ENCODE data around the gene MTIF2.

Gene MTIF2

DNA sequence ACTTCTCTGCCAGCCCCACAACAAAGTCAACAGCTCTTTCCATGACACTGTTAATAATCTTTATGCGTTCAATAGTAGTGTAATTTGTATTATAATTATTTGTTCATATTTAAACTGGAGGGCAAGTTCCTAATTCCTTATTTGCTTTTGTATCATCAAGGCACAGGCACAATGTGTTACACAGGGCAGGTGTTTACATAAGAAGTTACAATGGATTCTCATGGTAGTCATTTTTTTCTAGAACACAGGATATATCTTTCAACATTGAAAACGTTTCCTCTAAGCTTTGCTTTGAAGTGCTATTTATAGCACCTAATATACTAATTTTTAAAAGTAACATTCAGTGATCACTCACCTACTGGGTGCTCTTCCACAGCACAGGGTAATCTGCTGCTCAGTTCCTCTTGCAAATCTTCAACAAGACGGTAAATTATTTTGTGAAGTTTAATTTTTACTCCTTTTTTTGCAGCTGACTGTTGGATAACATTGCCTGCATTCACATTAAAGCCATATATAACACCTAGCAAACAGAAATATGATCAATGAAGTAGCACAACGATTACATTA lies 29.3 kb downstream of the MTIF2 start:
- Histone ChIP-seq H3K4me1 (ENCODE audit: control insufficient read depth, low read depth, low read length) (no peaks in the 10 kb centered on the region), H3K27me3 (ENCODE audit: control insufficient read depth, insufficient read depth, low read length) (no peaks in the 10 kb centered on the region), H3K36me3 (ENCODE audit: control insufficient read depth, low read depth, low read length) (peaks cover 34% of the 10 kb centered on the region), H3K4me3 (ENCODE audit: low read length) (no peak overlapping the region), H3K27ac (ENCODE audit: low read length) (no peak overlapping the region), H3K9me3 (ENCODE audit: control insufficient read depth, low read depth, low read length) (no peaks in the 10 kb centered on the region), H3K9ac (ENCODE audit: low read length) (no peak overlapping the region)

DNA sequence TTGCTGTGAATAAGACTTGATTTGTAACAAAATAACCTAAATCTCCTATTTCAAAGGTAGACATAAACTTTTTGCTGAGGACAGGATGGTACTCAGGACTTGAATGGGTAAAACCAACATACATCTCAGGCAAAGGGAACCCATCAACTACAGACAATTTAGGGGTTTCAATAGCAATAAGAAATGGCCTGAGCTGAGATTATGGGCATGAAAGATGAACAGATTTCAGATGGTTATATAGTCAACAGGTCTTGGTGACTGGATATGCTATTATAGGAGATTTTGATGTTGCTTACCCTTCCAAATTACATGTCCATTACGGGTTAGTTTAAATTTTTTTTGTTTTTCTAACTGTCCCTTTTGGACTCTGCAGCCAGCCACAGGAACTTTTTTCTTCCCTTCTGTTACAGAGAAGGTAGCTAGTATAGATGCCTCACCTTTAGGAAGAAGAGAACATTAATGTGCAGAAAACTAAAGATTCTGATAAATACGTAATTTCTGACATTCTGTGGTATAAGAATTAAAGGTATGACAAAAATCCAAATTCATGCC lies 32.0 kb downstream of the MTIF2 start:
- Histone ChIP-seq H3K4me1 (ENCODE audit: control insufficient read depth, low read depth, low read length) (peaks cover 7% of the 10 kb centered on the region), H3K4me3 (ENCODE audit: low read length) (no peak overlapping the region), H3K9me3 (ENCODE audit: control insufficient read depth, low read depth, low read length) (no peaks in the 10 kb centered on the region), H3K9ac (ENCODE audit: low read length) (no peak overlapping the region), H3K27ac (ENCODE audit: low read length) (no peak overlapping the region), H3K27me3 (ENCODE audit: control insufficient read depth, insufficient read depth, low read length) (no peaks in the 10 kb centered on the region), H3K36me3 (ENCODE audit: control insufficient read depth, low read depth, low read length) (peaks cover 44% of the 10 kb centered on the region)

DNA sequence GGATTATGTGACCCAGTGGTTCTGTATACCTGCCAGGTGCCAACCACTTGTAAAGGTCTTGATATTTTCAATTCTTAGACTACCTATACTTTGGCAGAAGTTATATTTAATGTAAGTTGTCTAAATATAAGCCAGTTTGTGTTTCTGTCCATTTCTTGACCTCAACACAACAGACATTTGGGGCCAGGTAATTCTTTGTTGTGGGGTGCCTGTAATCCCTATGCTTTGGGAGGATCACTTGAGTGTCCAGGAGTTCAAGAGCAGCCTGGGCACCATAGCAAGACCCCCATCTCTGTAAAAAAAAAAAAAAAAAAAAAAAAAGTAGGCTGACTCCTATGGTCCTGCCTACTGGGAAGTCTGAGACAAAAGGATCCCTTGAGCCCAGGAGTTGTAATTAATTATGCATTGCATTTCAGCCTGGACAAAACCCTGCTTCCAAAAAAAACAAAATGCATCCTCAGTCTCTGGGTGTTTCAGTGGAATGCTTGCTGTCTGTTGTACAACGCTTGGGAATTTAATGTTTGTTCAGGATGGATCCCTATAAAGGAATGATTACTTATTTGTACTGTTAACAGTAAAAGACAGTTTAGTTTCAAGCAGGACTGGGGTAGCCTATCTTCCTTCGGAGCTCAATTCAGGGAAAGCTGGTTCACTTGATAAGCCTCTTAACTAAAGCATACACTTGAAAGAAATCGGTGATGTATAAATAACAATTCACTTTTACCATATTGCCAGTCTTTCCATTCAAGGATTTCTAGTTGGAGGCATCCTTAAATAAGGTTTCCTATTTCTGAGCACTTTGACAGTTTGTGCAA lies 33.1 kb downstream of the MTIF2 start:
- Histone ChIP-seq H3K9ac (ENCODE audit: low read length) (no peak overlapping the region), H3K36me3 (ENCODE audit: control insufficient read depth, low read depth, low read length) (peaks cover 44% of the 10 kb centered on the region), H3K27me3 (ENCODE audit: control insufficient read depth, insufficient read depth, low read length) (no peaks in the 10 kb centered on the region), H3K4me1 (ENCODE audit: control insufficient read depth, low read depth, low read length) (peaks cover 7% of the 10 kb centered on the region), H3K4me3 (ENCODE audit: low read length) (no peak overlapping the region), H3K9me3 (ENCODE audit: control insufficient read depth, low read depth, low read length) (no peaks in the 10 kb centered on the region), H3K27ac (ENCODE audit: low read length) (no peak overlapping the region)

DNA sequence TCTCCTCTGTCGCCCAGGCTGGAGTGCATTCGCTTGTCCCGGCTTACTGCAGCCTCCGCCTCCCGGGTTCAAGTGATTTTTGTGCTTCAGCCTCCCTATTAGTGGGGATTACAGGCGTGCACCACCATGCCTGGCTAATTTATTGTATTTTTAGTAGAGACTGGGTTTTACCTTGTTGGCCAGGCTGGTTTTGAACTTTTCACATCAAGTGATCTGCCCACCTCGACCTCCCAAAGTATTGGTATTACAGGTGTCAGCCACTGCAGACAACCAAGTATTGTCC lies 35.4 kb downstream of the MTIF2 start:
- peaks cover 7% of the 10 kb centered on the region for H3K4me1 ChIP-seq (ENCODE audit: control insufficient read depth, low read depth, low read length)
- H3K27me3 ChIP-seq (ENCODE audit: control insufficient read depth, insufficient read depth, low read length): no peaks in the 10 kb centered on the region
- H3K9ac ChIP-seq (ENCODE audit: low read length): peak overlapping the region; percentile 99
- H3K27ac ChIP-seq (ENCODE audit: low read length): no peak overlapping the region
- H3K36me3 ChIP-seq (ENCODE audit: control insufficient read depth, low read depth, low read length): peaks cover 41% of the 10 kb centered on the region
- no peaks in the 10 kb centered on the region for H3K9me3 ChIP-seq (ENCODE audit: control insufficient read depth, low read depth, low read length)
- peak overlapping the region; percentile 95 for H3K4me3 ChIP-seq (ENCODE audit: low read length)

DNA sequence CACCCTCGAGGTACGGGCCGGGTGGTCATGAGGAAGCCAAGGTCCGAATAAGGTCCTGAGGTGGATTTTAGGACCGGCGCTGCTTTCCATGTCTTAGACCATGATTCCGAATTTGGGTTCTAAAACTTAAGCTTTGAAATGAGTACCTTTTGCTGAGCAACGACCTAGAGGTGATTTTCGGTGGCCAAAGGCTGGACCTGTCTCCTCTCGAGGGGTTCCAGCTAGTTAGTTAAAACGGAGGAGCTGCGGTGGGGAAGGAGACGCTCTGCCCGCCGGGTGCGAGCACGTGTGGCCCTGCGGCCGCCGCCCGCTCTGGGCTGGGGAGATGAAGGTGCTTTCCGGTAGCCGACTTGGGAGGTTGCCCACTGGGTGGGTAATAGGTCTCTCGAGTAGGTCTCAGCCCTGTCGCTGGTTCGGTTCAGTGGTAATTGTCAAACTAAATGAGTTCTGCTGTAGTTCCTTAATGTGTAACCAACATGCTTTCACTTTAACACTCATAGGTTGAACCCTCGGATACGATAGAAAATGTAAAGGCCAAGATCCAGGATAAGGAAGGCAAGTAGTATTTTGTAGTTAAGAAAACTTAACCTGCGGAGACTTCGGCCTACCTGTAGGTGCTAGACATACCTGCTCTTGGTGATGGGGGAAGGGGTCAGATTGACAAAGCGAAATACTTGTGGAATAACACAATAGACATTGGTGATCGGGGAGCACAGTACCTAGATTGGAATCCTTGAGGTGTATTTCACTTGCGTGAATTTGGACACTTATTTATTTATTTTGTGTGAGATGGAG lies 36.0 kb downstream of the MTIF2 start:
- Histone ChIP-seq H3K27ac (ENCODE audit: low read length) (peak overlapping the region; percentile 86), H3K36me3 (ENCODE audit: control insufficient read depth, low read depth, low read length) (peaks cover 45% of the 10 kb centered on the region), H3K4me3 (ENCODE audit: low read length) (peak overlapping the region; percentile 95), H3K4me1 (ENCODE audit: control insufficient read depth, low read depth, low read length) (peaks cover 7% of the 10 kb centered on the region), H3K9ac (ENCODE audit: low read length) (peak overlapping the region; percentile 99), H3K27me3 (ENCODE audit: control insufficient read depth, insufficient read depth, low read length) (no peaks in the 10 kb centered on the region), H3K9me3 (ENCODE audit: control insufficient read depth, low read depth, low read length) (no peaks in the 10 kb centered on the region)

DNA sequence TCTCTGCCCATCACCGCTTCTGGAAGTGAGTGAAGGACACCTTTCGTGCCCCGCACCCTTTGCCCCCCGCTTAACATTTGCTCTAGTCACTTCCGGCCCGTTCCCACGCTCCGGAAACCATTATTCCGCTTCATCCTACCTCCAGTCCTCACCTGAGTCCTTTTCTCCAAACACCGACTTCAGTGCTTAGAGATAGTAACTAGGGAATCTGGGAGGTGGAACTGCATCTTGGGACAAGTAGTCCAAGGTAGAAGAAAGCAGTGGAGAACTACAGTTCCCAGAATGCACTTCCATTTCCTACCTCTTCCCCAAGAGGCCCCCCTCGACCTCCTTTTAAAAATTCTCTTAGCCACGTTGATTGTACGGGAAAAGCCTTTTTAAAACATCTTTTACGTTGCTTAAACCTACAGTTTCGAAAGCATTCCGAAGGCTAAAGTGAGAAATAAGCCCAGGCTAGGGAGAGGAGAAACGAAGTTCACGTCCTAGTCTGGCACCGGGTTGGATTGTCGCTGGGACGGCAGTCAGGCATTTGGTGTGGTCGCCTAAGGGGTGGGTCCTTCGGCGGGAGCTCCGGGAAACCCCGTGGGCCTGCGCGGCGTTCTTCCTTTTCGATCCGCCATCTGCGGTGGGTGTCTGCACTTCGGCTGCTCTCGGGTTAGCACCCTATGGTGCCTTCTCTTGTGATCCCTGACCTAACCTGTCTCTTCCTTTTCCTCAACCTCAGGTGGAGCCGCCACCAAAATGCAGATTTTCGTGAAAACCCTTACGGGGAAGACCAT lies 36.8 kb downstream of the MTIF2 start, which contains the start of the genes CLHC1 and RPS27A:
Gene CLHC1, minus strand, starts transcription at position 210 of the 779 bp plus-strand sequence. CDS start 9,882 bp downstream, outside the sequence.
Gene RPS27A, plus strand, starts transcription at position 605 of the 779 bp plus-strand sequence. Its CDS starts 137 bp downstream, at position 742.
- Histone ChIP-seq H3K27ac (ENCODE audit: low read length) (peak within 1 kb of the TSS; percentile 91), H3K4me3 (ENCODE audit: low read length) (peak within 1 kb of the TSS; percentile 95), H3K27me3 (ENCODE audit: control insufficient read depth, insufficient read depth, low read length) (no peaks in the 10 kb centered on the region), H3K4me1 (ENCODE audit: control insufficient read depth, low read depth, low read length) (peaks cover 7% of the 10 kb centered on the region), H3K36me3 (ENCODE audit: control insufficient read depth, low read depth, low read length) (peaks cover 45% of the 10 kb centered on the region), H3K9me3 (ENCODE audit: control insufficient read depth, low read depth, low read length) (no peaks in the 10 kb centered on the region), H3K9ac (ENCODE audit: low read length) (peak within 1 kb of the TSS; percentile 99)

DNA sequence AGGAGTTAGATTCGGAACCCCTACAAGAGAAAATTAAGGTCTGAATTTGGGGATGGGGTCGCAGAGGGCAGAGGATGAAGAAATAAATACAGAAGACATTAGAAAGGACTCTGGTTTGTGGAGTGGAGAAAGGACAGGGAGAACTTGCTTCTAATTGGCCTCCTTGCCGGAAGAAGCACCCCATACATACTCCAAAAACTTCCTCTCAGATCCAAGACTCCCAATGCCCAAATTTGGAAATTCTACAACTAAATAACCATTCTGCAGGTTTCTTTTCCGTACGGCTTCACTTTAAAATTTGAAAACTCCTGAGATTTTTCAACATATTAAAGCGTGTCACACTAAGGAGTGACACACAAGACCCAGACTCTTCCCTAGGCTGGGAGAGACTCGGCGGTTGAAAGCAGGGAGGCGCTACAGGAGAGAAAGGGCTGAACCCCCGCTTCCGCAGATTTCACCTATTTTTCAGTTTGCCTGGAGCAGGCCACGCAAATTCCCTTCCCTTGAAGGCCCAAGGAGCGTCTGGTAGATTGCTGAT lies 37.4 kb downstream of the MTIF2 start:
- H3K27ac ChIP-seq (ENCODE audit: low read length): peak overlapping the region; percentile 91
- no peaks in the 10 kb centered on the region for H3K9me3 ChIP-seq (ENCODE audit: control insufficient read depth, low read depth, low read length)
- H3K27me3 ChIP-seq (ENCODE audit: control insufficient read depth, insufficient read depth, low read length): no peaks in the 10 kb centered on the region
- peak overlapping the region; percentile 95 for H3K4me3 ChIP-seq (ENCODE audit: low read length)
- H3K9ac ChIP-seq (ENCODE audit: low read length): peak overlapping the region; percentile 99
- peaks cover 7% of the 10 kb centered on the region for H3K4me1 ChIP-seq (ENCODE audit: control insufficient read depth, low read depth, low read length)
- peaks cover 40% of the 10 kb centered on the region for H3K36me3 ChIP-seq (ENCODE audit: control insufficient read depth, low read depth, low read length)

DNA sequence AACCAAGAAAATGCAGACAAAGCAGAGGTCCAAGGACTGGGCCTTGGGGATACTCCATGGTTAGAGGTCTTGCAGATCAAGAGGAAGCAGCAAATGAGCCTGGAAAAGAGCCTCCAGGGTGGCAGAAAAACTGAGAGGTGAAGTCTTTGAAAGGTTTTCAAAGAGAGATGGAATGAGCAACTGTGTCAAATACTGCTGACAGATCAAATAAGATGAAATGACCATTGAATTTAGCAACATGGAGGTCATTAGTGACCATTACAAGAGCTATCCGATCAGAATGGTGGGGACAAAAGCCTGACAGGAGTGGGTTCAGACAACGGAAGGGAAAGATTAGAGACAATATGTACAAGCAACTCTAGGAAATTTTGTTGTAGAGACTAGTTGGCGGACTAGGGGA lies 38.5 kb downstream of the MTIF2 start:
- Histone ChIP-seq H3K4me3 (ENCODE audit: low read length) (peak overlapping the region; percentile 95), H3K4me1 (ENCODE audit: control insufficient read depth, low read depth, low read length) (peaks cover 7% of the 10 kb centered on the region), H3K36me3 (ENCODE audit: control insufficient read depth, low read depth, low read length) (peaks cover 30% of the 10 kb centered on the region), H3K27me3 (ENCODE audit: control insufficient read depth, insufficient read depth, low read length) (no peaks in the 10 kb centered on the region), H3K27ac (ENCODE audit: low read length) (no peak overlapping the region), H3K9ac (ENCODE audit: low read length) (no peak overlapping the region), H3K9me3 (ENCODE audit: control insufficient read depth, low read depth, low read length) (no peaks in the 10 kb centered on the region)

DNA sequence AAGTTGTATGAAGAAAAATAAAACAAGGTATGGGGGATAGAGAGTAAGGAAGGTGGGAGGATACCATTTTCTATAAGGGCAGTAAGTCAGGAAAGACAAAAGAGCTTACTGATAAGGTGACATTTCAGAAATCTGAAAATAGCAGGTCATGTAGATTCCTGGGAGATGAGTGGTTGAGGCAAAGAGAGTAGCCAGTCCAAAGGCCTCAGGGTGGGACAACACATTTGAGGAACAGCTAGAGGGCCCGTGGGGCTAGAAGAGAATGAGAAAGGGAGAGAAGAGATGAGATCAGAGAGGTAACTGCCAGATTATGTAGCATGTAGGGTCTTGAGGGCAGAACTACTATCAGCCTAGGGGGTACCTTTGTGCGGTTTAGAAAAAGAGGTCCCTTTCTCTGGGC lies 39.8 kb downstream of the MTIF2 start:
- H3K27me3 ChIP-seq (ENCODE audit: control insufficient read depth, insufficient read depth, low read length): no peaks in the 10 kb centered on the region
- H3K9me3 ChIP-seq (ENCODE audit: control insufficient read depth, low read depth, low read length): no peaks in the 10 kb centered on the region
- no peak overlapping the region for H3K9ac ChIP-seq (ENCODE audit: low read length)
- peaks cover 5% of the 10 kb centered on the region for H3K4me1 ChIP-seq (ENCODE audit: control insufficient read depth, low read depth, low read length)
- no peak overlapping the region for H3K4me3 ChIP-seq (ENCODE audit: low read length)
- no peak overlapping the region for H3K27ac ChIP-seq (ENCODE audit: low read length)
- peaks cover 16% of the 10 kb centered on the region for H3K36me3 ChIP-seq (ENCODE audit: control insufficient read depth, low read depth, low read length)

DNA sequence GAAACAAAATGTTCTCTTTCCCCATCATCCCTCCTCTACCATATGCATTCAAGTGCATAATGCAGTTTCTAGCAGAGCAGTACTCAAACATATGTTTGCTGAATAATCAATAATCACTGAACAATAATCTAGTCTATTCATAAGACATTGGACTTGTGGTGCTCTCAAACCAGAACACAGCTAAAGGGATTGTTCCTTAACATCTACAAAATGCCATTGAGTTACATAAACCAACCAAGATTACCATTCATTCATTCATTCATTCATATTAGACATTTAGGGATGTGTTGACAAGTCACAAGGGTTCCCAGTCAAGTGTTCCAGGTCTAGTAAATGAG lies 40.8 kb downstream of the MTIF2 start:
- peaks cover 6% of the 10 kb centered on the region for H3K36me3 ChIP-seq (ENCODE audit: control insufficient read depth, low read depth, low read length)
- no peak overlapping the region for H3K27ac ChIP-seq (ENCODE audit: low read length)
- H3K4me1 ChIP-seq (ENCODE audit: control insufficient read depth, low read depth, low read length): no peaks in the 10 kb centered on the region
- H3K9me3 ChIP-seq (ENCODE audit: control insufficient read depth, low read depth, low read length): no peaks in the 10 kb centered on the region
- no peak overlapping the region for H3K4me3 ChIP-seq (ENCODE audit: low read length)
- H3K9ac ChIP-seq (ENCODE audit: low read length): no peak overlapping the region
- H3K27me3 ChIP-seq (ENCODE audit: control insufficient read depth, insufficient read depth, low read length): no peaks in the 10 kb centered on the region
